Urinary bladder (tissue), 4 donors: ENCODE results near the gene PMS2. TPM values are rescaled to one million over a fixed set of nuclear protein-coding genes. Genes with fewer than 3 reads are reported as not detected.
"Not testable (repeated sequence)": the region's sequence is repeated elsewhere in the genome, so short reads cannot be mapped to it uniquely, and the experiment has no call there.

Experiments used
- DNase-seq: peaks from one replicate; pipeline ENCODE4 v3.0.0-alpha.2; 2015; ENCODE audit errors: extremely low spot score
- H3K27ac ChIP-seq: one replicate; pipeline ENCODE4 v1.5.1; 2013; ENCODE audit warnings: low read depth, mild to moderate bottlenecking, moderate library complexity
- H3K36me3 ChIP-seq: one replicate; pipeline ENCODE4 v1.6.1; 2013; ENCODE audit warnings: mild to moderate bottlenecking, moderate library complexity; ENCODE audit not compliant: insufficient read depth
- H3K4me1 ChIP-seq: one replicate; pipeline ENCODE4 v1.6.1; 2013; ENCODE audit warnings: mild to moderate bottlenecking, moderate library complexity; ENCODE audit not compliant: insufficient read depth
- H3K4me3 ChIP-seq: one replicate; pipeline ENCODE4 v1.5.1; 2013; ENCODE audit warnings: low read depth, low read length
- WGBS: extraction: QIAGEN DNeasy Blood & Tissue Kit; methylation state at CpG from one replicate; pipeline ENCODE4 v1.1.7; 2013; 5-methylcytosine and 5-hydroxymethylcytosine counted together
- polyA plus RNA-seq: library from polyadenylated mRNA; stranded (reverse); fragments of 200-250 nt; gene quantifications from one replicate; pipeline ENCODE4 v1.2.3, GENCODE V29; 2013
- total RNA-seq: library from RNA; depleted of rRNA; stranded (reverse); fragments of >200 nt; gene quantifications from one replicate; pipeline ENCODE4 v1.2.3, GENCODE V29; 2014
- donor health status: healthy with polysubstance abuse.
- donor health status: healthy.

The PMS2 gene
- total and polyA plus RNA-seq, 2 donors: 6.3 to 16.5 TPM

DNA sequence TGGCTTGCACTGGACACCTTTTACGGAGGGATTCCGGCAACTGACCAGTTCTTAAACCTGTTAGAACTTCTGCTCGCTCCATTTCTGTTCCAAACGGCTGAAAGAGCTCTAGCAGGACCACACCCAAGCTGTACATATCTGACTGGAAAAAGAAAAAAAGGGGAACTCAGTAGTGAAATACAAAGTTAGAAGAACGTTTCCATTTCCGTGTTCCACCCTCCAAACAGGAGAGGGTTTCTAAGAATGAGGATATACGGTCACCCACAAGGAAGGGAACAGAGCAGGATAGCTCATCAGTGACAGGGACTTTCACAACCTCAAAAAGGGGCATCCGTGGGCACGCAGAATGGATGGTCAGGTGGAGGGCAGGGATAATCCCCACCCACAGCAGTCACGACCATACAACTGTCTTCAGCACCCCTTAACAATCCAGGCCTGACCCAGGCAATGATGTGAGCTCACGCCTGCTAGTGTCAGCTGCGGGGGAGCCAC is 18.0 kb upstream of the PMS2 start:
- H3K4me1 ChIP-seq: no peaks in the 10 kb centered on the region
- H3K4me3 ChIP-seq: no peak overlapping the region
- DNase-seq: no peak
- H3K36me3 ChIP-seq: peaks cover 5% of the 10 kb centered on the region
- 84% methylated on average over 12 of the region's 12 CpGs for WGBS
- H3K27ac ChIP-seq: no peak overlapping the region

DNA sequence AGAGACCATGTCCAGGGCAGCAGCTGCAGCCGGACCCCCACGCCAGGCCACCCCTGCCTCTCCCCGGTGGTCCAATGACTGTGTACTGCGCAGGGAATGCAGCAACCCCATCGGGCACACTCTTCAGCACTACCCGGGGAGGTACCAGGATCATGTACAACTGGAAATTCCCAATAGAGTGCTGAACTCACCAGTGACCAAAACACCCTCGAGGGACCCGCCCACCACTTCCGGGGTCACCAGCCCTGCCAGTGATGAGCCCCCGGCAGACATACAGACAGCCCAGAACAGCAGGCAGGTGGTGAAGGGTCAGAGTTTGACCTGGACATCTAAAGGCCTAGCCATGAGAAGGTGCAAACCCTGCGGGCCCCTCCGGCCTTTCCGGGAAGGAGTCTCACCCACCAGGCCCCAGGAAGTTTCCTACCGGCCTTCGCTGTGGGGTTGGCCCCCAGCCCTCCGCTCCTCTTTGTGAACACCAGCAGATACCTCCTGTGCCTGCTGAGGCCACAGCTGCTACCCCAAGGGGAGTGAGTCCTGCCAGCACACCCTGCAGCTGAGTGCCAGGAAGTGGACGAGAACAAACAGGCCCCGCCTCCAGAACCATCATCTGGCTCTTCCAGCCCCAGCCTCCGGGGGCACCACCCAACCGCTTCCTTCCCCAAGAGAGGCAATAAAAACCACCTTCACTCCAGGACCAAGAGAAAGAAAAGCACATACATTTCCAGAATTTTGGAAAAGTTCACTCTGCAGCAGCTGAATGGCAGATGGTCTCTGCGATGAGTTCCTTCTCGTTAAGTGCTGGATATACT is 17.4 kb upstream of the PMS2 start:
- Histone ChIP-seq H3K36me3 (peaks cover 5% of the 10 kb centered on the region), H3K27ac (no peak overlapping the region)

DNA sequence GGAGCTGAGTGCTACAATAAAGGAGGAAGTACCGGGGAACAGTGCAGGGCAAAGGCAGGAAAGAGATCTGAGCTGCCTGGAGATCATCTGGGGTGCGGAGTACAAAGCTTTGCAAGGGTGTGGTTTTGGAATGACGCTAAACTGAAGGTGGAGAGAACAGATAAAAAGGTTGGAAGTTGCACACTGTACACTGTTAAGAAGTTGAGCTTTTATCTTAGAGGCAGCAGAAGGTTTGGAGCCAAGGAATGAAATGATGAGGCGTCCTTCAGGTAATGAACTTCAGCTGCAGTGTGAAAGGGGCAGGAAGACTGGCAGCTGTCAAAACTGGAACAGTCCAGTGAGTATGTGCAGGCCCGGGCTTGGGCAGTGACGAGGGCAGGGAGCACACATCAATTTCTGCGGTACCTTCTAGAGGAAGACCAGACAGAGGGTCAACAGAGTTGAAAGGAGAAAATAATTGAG is 15.2 kb upstream of the PMS2 start:
- no peaks in the 10 kb centered on the region for H3K4me1 ChIP-seq
- peaks cover 8% of the 10 kb centered on the region for H3K36me3 ChIP-seq
- no peak overlapping the region for H3K4me3 ChIP-seq
- no peak overlapping the region for H3K27ac ChIP-seq
- WGBS: 92% methylated on average over 7 of the region's 7 CpGs
- DNase-seq: no peak

More for the DNA sequence above, 17.4 kb upstream of the PMS2 start:
- no peak for DNase-seq
- 82% methylated on average over 22 of the region's 22 CpGs for WGBS
- no peak overlapping the region for H3K4me3 ChIP-seq
- no peaks in the 10 kb centered on the region for H3K4me1 ChIP-seq

DNA sequence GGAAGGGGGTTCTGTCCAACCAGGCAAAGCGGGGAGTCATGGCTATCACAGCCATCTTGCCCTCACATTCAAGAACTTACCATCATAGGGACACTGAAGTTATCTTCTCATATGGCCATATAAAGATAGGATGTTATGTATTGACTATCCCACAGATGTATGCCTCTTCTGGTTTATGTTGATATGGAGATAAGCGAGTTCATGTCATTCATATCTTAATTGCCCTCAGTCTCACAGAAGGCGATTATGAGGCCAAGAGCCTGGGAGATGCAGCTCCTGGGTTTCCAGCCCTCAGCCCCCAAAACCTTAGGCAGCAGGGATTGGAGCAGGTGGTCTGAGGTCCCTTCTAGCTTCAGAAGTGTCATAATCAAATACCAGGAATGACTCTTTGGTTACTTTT is 13.9 kb upstream of the PMS2 start:
- WGBS: 93% methylated on average over 3 of the region's 3 CpGs
- H3K36me3 ChIP-seq: peaks cover 8% of the 10 kb centered on the region
- no peak overlapping the region for H3K4me3 ChIP-seq
- no peak for DNase-seq
- no peaks in the 10 kb centered on the region for H3K4me1 ChIP-seq
- H3K27ac ChIP-seq: no peak overlapping the region

DNA sequence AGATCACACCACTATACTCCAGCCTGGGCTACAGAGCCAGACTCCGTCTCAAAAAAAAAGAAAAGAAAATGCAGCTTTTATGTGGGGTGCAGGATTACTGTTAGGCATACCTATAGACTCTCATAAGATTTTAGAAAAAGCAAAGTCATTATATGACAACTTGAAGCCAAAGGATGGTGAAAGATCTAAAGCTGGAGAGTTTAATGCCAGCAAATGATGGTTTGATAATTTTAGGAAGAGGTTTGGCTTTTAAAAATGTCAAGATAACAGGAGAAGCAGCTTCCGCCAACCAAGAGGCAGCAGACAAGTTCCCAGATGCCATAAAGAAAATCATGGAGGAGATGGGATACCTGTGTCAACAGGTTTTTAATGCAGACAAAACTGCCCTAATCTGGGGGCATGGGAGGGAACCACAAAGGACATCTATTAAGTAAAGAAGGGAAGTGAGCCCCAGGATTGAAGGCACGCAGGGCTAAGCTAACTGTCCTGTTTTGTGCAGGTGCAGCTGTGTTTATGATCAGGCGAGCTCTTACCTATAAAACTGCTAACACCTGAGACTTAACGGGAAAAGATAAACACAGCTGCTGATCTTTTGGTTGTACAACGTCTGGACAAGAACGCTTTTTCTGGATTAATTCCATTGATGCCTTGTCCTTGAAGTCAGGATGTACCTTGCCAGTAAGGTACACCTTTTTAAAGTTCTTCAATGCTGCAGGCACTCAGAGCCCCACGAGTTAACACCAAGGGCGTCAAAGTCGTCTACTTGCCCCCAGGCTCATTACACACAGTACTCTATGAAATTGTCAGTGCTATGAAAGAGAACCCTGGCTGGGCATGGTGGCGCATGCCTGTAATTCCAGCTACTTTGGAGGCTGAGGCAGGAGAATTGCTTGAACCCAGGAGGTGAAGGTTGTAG is 11.8 kb upstream of the PMS2 start:
- Histone ChIP-seq H3K4me1 (no peaks in the 10 kb centered on the region), H3K4me3 (no peak overlapping the region), H3K27ac (no peak overlapping the region), H3K36me3 (peaks cover 8% of the 10 kb centered on the region)
- 70% methylated on average over 11 of the region's 11 CpGs for WGBS
- DNase-seq: no peak

DNA sequence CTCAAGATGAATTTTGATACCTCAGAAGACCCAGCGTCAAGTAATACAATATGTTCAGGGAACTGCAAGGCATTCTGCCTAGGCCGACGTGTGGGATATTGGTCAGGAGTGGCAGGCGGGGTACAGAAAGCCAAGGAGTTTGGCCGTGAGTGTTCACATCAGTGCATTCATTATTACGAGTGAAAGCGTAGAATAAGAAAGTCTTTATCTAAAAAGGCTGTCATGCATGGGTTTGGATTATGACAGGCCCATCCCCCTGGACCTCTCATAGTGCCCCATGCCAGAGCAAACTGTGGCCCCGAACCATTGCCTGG is 7.8 kb upstream of the PMS2 start:
- Histone ChIP-seq H3K4me3 (no peak overlapping the region), H3K4me1 (no peaks in the 10 kb centered on the region), H3K36me3 (peaks cover 3% of the 10 kb centered on the region), H3K27ac (no peak overlapping the region)
- DNase-seq: no peak
- WGBS: 94% methylated on average over 8 of the region's 8 CpGs

DNA sequence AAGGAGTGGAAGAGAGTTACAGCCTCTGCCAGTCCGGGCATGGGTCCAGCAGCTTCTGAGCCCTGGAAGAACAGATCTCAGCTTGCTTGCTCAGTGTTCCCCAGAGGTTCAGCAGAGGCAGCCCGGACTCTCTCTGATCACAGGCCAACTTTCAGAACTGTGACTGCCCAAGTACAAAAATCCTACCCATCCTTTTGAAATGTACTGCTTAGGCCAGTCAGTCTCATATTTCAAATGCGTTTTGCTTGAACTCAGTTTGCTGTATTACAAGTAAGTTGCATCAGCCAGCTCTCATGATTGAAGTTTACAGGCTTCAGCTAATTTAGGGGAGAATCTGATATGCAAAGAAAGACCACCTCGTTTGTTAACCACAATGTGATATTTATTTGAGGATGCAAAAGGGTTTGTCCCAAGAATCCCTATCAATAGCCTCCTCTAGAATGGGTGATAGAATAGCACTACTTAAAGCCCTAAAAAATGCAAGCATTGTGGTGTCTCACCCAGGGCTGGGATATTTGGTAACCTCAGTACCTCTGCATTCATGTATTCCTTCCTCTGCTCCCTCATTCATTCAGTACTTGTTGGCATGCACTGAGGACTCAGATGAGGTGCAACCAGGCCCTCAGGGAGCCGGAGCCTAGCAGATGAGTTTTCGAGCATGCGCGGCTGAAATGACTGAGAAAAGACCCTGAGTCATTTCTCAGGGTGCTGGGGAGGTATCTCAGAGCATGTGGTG is 7.2 kb upstream of the PMS2 start:
- DNase-seq: no peak
- WGBS: 67% methylated on average over 8 of the region's 8 CpGs
- H3K4me1 ChIP-seq: no peaks in the 10 kb centered on the region
- H3K27ac ChIP-seq: no peak overlapping the region
- no peak overlapping the region for H3K4me3 ChIP-seq
- peaks cover 3% of the 10 kb centered on the region for H3K36me3 ChIP-seq

DNA sequence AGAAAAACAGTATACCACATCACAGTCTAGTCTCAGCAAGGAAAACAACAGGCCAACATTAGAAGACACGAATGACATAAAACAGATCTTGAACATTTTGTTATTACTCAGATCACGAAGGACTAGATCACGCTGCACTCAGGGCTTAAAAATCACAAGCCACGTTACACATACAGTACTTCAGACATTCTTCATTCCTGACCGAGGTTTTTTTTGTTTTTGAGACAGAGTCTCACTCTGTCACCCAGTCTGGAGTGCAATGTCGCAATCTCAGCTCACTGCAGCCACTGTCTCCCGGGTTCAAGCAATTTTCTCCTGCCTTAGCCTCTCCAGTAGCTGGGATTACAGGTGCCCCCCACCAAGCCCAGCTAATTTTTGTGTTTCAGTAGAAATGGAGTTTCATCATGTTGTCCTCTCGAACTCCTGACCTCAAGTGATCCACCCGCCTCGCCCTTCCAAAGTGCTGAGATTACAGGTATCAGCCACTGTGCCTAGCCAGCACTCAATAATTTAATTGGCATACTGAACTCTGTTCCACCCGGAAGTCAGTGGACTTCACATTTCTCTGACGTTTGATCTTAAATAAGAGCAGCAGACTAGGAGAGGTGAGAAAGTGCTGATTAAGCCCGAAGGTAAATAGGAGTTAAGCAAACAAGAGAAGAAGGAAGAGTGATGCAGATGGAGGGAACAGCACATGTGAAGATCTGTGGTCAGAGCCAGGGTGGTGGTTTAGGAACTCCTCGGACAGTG is 3.7 kb upstream of the PMS2 start:
- WGBS: 78% methylated on average over 14 of the region's 14 CpGs
- Histone ChIP-seq H3K4me1 (no peaks in the 10 kb centered on the region), H3K4me3 (no peak overlapping the region), H3K36me3 (no peaks in the 10 kb centered on the region), H3K27ac (no peak overlapping the region)
- no peak for DNase-seq

DNA sequence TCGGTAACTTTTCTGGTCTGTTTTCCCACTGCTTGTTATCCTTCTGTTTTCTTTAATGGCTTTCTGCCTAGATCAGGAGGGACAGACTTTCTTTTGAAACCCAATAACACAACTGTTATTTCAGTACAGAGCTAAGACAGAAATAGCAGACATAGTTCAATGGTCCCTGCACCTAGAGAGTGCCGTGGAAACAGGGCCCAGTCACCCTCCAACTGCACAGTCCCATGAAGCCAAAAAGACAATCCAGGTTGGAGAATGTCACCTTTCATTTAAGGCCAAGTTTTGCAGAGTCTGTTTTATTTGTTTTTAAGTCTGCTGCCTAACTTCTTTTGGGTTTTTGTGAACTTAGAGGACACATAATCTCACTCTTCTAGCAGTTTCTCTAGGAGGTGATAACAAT is 2.7 kb upstream of the PMS2 start:
- H3K4me1 ChIP-seq: no peaks in the 10 kb centered on the region
- 87% methylated on average over 2 of the region's 2 CpGs for WGBS
- no peak overlapping the region for H3K4me3 ChIP-seq

DNA sequence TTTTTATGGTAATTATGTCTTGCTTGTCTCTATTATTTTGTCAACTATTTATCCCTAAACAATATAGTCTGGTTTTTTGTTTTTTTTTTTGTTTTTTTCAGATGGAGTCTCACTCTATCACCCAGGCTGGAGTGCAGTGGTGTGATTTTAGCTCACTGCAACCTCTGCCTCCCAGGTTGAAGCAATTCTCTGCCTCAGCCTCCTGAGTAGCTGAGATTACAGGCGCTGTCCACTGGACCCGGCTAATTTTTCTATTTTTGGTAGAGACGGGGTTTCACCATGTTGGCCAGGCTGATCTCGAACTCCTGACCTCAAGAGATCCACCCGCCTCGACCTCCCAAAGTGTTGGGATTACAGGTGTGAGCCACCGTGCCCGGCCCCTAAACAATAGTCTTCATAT is 1.5 kb upstream of the PMS2 start:
- H3K4me3 ChIP-seq, H3K4me1 ChIP-seq, DNase-seq, H3K36me3 ChIP-seq, H3K27ac ChIP-seq: not testable (repeated sequence)
- 85% methylated on average over 8 of the region's 8 CpGs for WGBS

More for the DNA sequence above, 2.7 kb upstream of the PMS2 start:
- Histone ChIP-seq H3K27ac (no peak overlapping the region), H3K36me3 (no peaks in the 10 kb centered on the region)
- DNase-seq: no peak

DNA sequence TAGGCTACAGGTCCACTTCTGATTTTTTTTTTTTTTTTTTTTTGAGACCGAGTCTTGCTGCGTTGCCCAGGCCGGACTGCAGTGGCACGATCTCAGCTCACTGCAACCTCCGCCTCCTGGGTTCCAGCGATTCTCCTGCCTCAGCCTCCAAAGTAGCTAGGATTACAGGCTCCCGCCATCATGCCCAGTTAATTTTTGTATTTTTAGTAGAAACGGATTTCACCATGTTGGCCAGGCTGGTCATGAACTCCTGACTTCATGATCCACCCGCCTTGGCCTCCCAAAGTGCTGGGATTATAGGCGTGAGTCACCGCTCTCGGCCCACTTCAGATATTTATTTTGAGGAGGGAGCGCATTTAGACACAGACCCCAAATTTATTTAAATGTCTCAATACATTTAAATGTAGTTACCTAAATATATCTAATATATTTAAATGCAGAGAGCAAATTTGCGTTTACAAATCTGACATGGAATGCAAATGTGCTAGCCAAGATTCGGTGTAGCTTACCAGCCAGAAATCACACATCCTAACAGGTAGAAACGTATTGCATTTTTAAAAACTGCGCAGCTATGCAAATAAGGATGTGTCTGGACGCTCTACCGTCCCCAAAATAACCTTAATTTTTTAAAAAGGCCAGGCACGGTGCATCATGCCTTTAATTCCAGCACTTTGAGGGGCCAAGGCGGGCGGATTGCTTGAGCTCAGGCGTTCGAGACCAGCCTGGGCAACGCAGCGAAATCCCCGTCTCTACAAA is 836 bp downstream of the PMS2 start:
- not testable (repeated sequence) for H3K4me1 ChIP-seq, DNase-seq, H3K36me3 ChIP-seq, H3K27ac ChIP-seq
- WGBS: 42% methylated on average over 27 of the region's 27 CpGs
- peak overlapping the region; percentile 74 for H3K4me3 ChIP-seq

DNA sequence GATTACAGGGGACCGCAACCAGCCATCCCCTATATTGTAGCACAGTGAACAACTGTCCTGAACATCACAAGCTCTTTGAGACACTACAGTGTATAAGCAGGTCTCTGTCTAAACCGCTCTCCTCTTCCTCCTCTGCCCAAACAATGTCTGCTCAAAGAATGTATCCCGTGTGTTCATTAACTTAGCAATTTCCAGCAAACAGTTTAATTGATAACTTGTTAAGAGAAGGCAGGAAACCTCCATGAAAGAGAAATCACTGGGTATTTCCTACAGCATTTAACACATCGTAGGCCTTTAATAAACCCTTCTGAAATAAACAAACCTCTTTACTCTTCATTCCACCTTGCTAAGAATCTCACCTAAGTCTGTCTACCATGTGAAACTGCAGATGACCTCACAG is 1.5 kb downstream of the PMS2 start:
- no peak for DNase-seq
- Histone ChIP-seq H3K4me1 (no peaks in the 10 kb centered on the region), H3K36me3 (no peaks in the 10 kb centered on the region), H3K27ac (no peak overlapping the region), H3K4me3 (no peak overlapping the region)
- 62% methylated on average over 4 of the region's 4 CpGs for WGBS
